Glomerular visceral epithelial cell (primary cell): ENCODE measurements around the gene EEA1.

ENCODE experiments used
- DNase-seq: peaks from one replicate; pipeline ENCODE4 v3.0.0-alpha.2; 2016; ENCODE audit errors: extremely low spot score

The EEA1 gene

GRCh38 chr12:92747151-92747550, 181.9 kb downstream of the EEA1 start:
- DNase-seq, result no peak

GRCh38 chr12:92745856-92746550, 183.1 kb downstream of the EEA1 start:
- DNase-seq, result peak; percentile 85

GRCh38 chr12:92743026-92743425, 186.1 kb downstream of the EEA1 start:
- no peak for DNase-seq

GRCh38 chr12:92740411-92740810, 188.7 kb downstream of the EEA1 start:
- DNase-seq, result no peak

GRCh38 chr12:92739113-92739512, 190.0 kb downstream of the EEA1 start:
- no peak for DNase-seq

GRCh38 chr12:92737855-92738850, 190.9 kb downstream of the EEA1 start:
- DNase-seq, result no peak

- DNase-seq, result no peak
Measured at GRCh38 chr12:92736605-92737004, 192.5 kb downstream of the EEA1 start.

- peak; percentile 21 for DNase-seq
Measured at GRCh38 chr12:92735131-92735721, 193.9 kb downstream of the EEA1 start.

GRCh38 chr12:92733661-92734060, 195.4 kb downstream of the EEA1 start:
- no peak for DNase-seq

GRCh38 chr12:92733181-92733580, 195.9 kb downstream of the EEA1 start:
- no peak for DNase-seq

GRCh38 chr12:92732716-92733115, 196.4 kb downstream of the EEA1 start:
- DNase-seq, result no peak

- no peak for DNase-seq
Measured at GRCh38 chr12:92732216-92732615, 196.9 kb downstream of the EEA1 start.

GRCh38 chr12:92730758-92731157, 198.3 kb downstream of the EEA1 start:
- no peak for DNase-seq

- DNase-seq, result no peak
Measured at GRCh38 chr12:92729773-92730305, 199.3 kb downstream of the EEA1 start.

GRCh38 chr12:92726850-92727249, 202.2 kb downstream of the EEA1 start:
- DNase-seq, result no peak

GRCh38 chr12:92722897-92723296, 206.2 kb downstream of the EEA1 start:
- DNase-seq, result no peak

- DNase-seq, result no peak
Measured at GRCh38 chr12:92721656-92722055, 207.4 kb downstream of the EEA1 start.

- peak; percentile 51 for DNase-seq
Measured at GRCh38 chr12:92721130-92721529, 208.0 kb downstream of the EEA1 start.
